Measurements from ENCODE around the gene PRPSAP1. TPM values are rescaled to one million over a fixed set of nuclear protein-coding genes. Genes with fewer than 3 reads are reported as not detected.

PRPSAP1 gene
- total RNA-seq, 1 donor from 2014 or later: 41.2 TPM

- H3K27me3 Mint-ChIP-seq (ENCODE audit: insufficient read depth): peaks cover 6% of the 10 kb centered on the region
- no peak for DNase-seq (ENCODE audit: low spot score)
- intact Hi-C loops (cut with micrococcal nuclease): loop anchor here (1.0 to 10.0 kb wide), 2 partner anchors 84 to 282 kb away; partner anchors contain the start of gene EXOC7
- peaks cover 5% of the 10 kb centered on the region for H3K4me1 Mint-ChIP-seq (ENCODE audit: low read depth)
- no peaks in the 10 kb centered on the region for H3K9me3 Mint-ChIP-seq
- peak overlapping the region; percentile 75 for H3K4me3 Mint-ChIP-seq
- no peak overlapping the region for H3K27ac Mint-ChIP-seq
- H3K36me3 Mint-ChIP-seq (ENCODE audit: low read depth): peaks cover 8% of the 10 kb centered on the region
These were observed 33.5 kb upstream of the PRPSAP1 start for GRCh38 chr17:76386966-76387765.

GRCh38 chr17:76385892-76386786, 32.4 kb upstream of the PRPSAP1 start:
- Mint-ChIP-seq H3K9me3 (no peaks in the 10 kb centered on the region), H3K4me3 (peak overlapping the region; percentile 75), H3K4me1 (ENCODE audit: low read depth) (peaks cover 5% of the 10 kb centered on the region), H3K27me3 (ENCODE audit: insufficient read depth) (peaks cover 6% of the 10 kb centered on the region), H3K27ac (no peak overlapping the region), H3K36me3 (ENCODE audit: low read depth) (peaks cover 2% of the 10 kb centered on the region)
- intact Hi-C loops (cut with micrococcal nuclease): loop anchor here (1.0 to 10.0 kb wide), 3 partner anchors 83 to 313 kb away; partner anchors contain the start of genes EXOC7 and SRP68
- DNase-seq (ENCODE audit: low spot score): peak; percentile 78

- no peak for DNase-seq (ENCODE audit: low spot score)
- peaks cover 6% of the 10 kb centered on the region for H3K27me3 Mint-ChIP-seq (ENCODE audit: insufficient read depth)
- H3K27ac Mint-ChIP-seq: no peak overlapping the region
- peaks cover under 1% of the 10 kb centered on the region for H3K36me3 Mint-ChIP-seq (ENCODE audit: low read depth)
- peaks cover 5% of the 10 kb centered on the region for H3K4me1 Mint-ChIP-seq (ENCODE audit: low read depth)
- intact Hi-C loops (cut with micrococcal nuclease): loop anchor here (1.0 to 10.0 kb wide), 3 partner anchors 68 to 312 kb away; partner anchors contain the start of genes EXOC7, SRP68 and UBE2O
- H3K9me3 Mint-ChIP-seq: no peaks in the 10 kb centered on the region
- H3K4me3 Mint-ChIP-seq: peak overlapping the region; percentile 75
These were observed 31.5 kb upstream of the PRPSAP1 start for GRCh38 chr17:76384987-76385891.

- H3K4me1 Mint-ChIP-seq (ENCODE audit: low read depth): peaks cover 5% of the 10 kb centered on the region
- H3K4me3 Mint-ChIP-seq: peak within 1 kb of the TSS; percentile 86
- peak within 1 kb of the TSS; percentile 91 for H3K27ac Mint-ChIP-seq
- no peaks in the 10 kb centered on the region for H3K9me3 Mint-ChIP-seq
- peak; percentile 72 for DNase-seq (ENCODE audit: low spot score)
- H3K27me3 Mint-ChIP-seq (ENCODE audit: insufficient read depth): peaks cover 6% of the 10 kb centered on the region
- no peaks in the 10 kb centered on the region for H3K36me3 Mint-ChIP-seq (ENCODE audit: low read depth)
- intact Hi-C loops (cut with micrococcal nuclease): loop anchor here (1.0 to 10.0 kb wide), 3 partner anchors 69 to 312 kb away; partner anchors contain the start of genes EXOC7, SRP68 and UBE2O
These were observed 30.7 kb upstream of the PRPSAP1 start, which contains the start of gene SPHK1 for GRCh38 chr17:76384222-76384986. TSS of gene SPHK1 (plus strand) at chr17:76384609. CDS start at chr17:76385645, 1,036 bp downstream.

- Mint-ChIP-seq H3K36me3 (ENCODE audit: low read depth) (no peaks in the 10 kb centered on the region), H3K9me3 (no peaks in the 10 kb centered on the region), H3K27ac (peak overlapping the region; percentile 91), H3K4me3 (peak overlapping the region; percentile 86), H3K4me1 (ENCODE audit: low read depth) (peaks cover 6% of the 10 kb centered on the region), H3K27me3 (ENCODE audit: insufficient read depth) (peaks cover 6% of the 10 kb centered on the region)
- peak; percentile 54 for DNase-seq (ENCODE audit: low spot score)
- intact Hi-C loops (cut with micrococcal nuclease): loop anchor here (1.0 to 10.0 kb wide), 5 partner anchors 29 to 311 kb away; partner anchors contain the start of genes EXOC7, SRP68 and UBE2O
These were observed 30.0 kb upstream of the PRPSAP1 start for GRCh38 chr17:76383546-76384221.

- H3K36me3 Mint-ChIP-seq (ENCODE audit: low read depth): no peaks in the 10 kb centered on the region
- intact Hi-C loops (cut with micrococcal nuclease): loop anchor here (1.0 to 10.0 kb wide), 3 partner anchors 29 to 278 kb away; partner anchors contain the start of gene EXOC7
- peak overlapping the region; percentile 52 for H3K27ac Mint-ChIP-seq
- H3K4me1 Mint-ChIP-seq (ENCODE audit: low read depth): peaks cover 10% of the 10 kb centered on the region
- peaks cover 6% of the 10 kb centered on the region for H3K27me3 Mint-ChIP-seq (ENCODE audit: insufficient read depth)
- H3K4me3 Mint-ChIP-seq: peak overlapping the region; percentile 88
- H3K9me3 Mint-ChIP-seq: no peaks in the 10 kb centered on the region
- DNase-seq (ENCODE audit: low spot score): peak; percentile 68
These were observed 29.3 kb upstream of the PRPSAP1 start for GRCh38 chr17:76382803-76383545.

DNA sequence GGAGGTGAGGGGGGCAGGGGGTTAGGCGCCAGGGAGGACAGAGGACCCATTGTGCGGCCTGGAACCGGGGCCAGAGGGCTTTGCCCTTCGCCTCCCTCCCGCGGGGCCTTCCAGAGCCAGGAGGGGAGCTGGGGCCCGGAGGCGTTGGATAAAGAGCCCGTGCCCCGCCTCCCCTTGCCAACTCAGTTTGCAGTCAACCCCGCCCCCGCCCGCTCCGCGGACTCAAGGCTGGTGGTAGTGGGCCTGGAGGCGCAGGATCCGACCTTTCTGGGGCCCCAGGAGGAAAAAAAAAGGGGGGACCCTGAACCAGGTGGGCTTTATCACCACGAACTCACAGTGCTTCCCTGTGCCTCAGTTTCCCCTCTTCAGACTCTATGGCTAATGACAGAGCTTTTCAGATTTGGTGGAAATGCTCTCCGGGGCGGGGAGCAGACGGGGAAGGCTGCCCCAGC, 28.7 kb upstream of the PRPSAP1 start:
- intact Hi-C loops (cut with micrococcal nuclease): loop anchor here (2.0 to 10.0 kb wide), 2 partner anchors 110 to 278 kb away; partner anchors contain the start of gene EXOC7

DNA sequence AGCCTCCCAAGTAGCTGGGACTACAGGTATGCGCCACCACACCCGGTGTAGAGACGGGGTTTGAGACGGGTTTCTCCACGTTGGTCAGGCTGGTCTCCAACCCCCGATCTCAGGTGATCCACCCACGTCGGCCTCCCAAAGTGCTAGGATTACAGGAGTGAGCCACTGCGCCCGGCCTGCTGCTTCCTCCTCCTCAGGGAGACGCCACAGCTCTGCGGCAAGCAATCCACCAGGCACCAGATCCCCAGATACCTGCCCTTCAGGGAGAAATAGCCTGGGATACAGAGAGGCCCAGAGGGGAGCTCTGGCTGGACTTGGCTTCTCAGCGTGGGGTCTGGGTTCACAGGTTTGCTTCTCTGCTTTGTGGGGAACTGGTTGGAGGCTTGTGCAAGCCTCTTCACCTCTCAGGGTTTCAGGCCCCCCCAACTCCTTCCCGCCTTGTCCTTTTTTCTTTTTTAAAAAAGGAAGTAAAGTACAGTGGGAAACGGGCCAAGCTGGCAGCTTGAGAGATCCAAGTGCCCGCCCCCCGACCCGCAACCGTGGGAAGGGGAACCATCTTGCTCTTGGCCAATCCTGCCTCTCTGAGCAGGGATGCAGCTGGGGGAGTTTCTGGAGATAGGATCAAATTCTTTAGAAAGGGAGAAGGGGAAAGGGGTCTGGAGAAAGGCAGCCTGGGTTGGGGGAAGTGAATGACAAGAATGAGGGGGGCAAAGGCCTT, 28.1 kb upstream of the PRPSAP1 start:
- Mint-ChIP-seq H3K27ac (no peak overlapping the region), H3K9me3 (no peaks in the 10 kb centered on the region), H3K36me3 (ENCODE audit: low read depth) (no peaks in the 10 kb centered on the region), H3K4me3 (peak overlapping the region; percentile 53), H3K27me3 (ENCODE audit: insufficient read depth) (peaks cover 8% of the 10 kb centered on the region), H3K4me1 (ENCODE audit: low read depth) (peaks cover 10% of the 10 kb centered on the region)
- intact Hi-C loops (cut with micrococcal nuclease): loop anchor here (2.0 to 10.0 kb wide), 2 partner anchors 111 to 277 kb away; partner anchors contain the start of gene EXOC7
- no peak for DNase-seq (ENCODE audit: low spot score)

More for the DNA sequence above, 28.7 kb upstream of the PRPSAP1 start:
- H3K9me3 Mint-ChIP-seq: no peaks in the 10 kb centered on the region
- peaks cover 10% of the 10 kb centered on the region for H3K4me1 Mint-ChIP-seq (ENCODE audit: low read depth)
- DNase-seq (ENCODE audit: low spot score): no peak
- no peaks in the 10 kb centered on the region for H3K36me3 Mint-ChIP-seq (ENCODE audit: low read depth)
- H3K27ac Mint-ChIP-seq: peak overlapping the region; percentile 52
- peaks cover 8% of the 10 kb centered on the region for H3K27me3 Mint-ChIP-seq (ENCODE audit: insufficient read depth)
- peak overlapping the region; percentile 88 for H3K4me3 Mint-ChIP-seq

- Mint-ChIP-seq H3K4me1 (ENCODE audit: low read depth) (peaks cover 10% of the 10 kb centered on the region), H3K27ac (no peak overlapping the region), H3K4me3 (no peak overlapping the region), H3K36me3 (ENCODE audit: low read depth) (no peaks in the 10 kb centered on the region), H3K9me3 (no peaks in the 10 kb centered on the region), H3K27me3 (ENCODE audit: insufficient read depth) (peaks cover 7% of the 10 kb centered on the region)
- intact Hi-C loops (cut with micrococcal nuclease): loop anchor here (10.0 kb wide), 1 partner anchor 275 kb away; the partner anchor contains the start of gene EXOC7
- no peak for DNase-seq (ENCODE audit: low spot score)
These were observed 26.1 kb upstream of the PRPSAP1 start for GRCh38 chr17:76379646-76380376.

Data from activated T-helper 1 cell treated with anti-CD3 and anti-CD28 coated beads, Interleukin-12 subunit alpha, Interleukin-12 subunit beta, Interleukin-2, Interleukin-4 antibody, amounts not matched to agents 30 ng/mL and 10 ng/mL and 1 ng/mL, durations not matched to agents 14 hours and 24 hours and 36 hours (primary cell).